Upper lobe of left lung (tissue), 4 donors: Measurements from ENCODE around the gene FCN3.

ENCODE experiments used
- EP300 ChIP-seq, 4 donors: sonication (generic); formaldehyde crosslinking; IDR thresholded peaks; one replicate each; pipeline ENCODE4 v1.5.1; 2017; ENCODE audit warnings: antibody characterized with exemption in 4 of 4, control low read depth in 2 of 4
- TF ChIP-seq, protein P1 (sequence below), 6 experiments: fragments of 450-650 bp in 4 of 6; fragments of 200-600 bp in 2 of 6; sonication (generic) in 2 of 6; IDR thresholded peaks; one replicate each; pipeline ENCODE4 v1.5.1; 2016 to 2019; ENCODE audit warnings: antibody characterized with exemption in 6 of 6

DNA sequence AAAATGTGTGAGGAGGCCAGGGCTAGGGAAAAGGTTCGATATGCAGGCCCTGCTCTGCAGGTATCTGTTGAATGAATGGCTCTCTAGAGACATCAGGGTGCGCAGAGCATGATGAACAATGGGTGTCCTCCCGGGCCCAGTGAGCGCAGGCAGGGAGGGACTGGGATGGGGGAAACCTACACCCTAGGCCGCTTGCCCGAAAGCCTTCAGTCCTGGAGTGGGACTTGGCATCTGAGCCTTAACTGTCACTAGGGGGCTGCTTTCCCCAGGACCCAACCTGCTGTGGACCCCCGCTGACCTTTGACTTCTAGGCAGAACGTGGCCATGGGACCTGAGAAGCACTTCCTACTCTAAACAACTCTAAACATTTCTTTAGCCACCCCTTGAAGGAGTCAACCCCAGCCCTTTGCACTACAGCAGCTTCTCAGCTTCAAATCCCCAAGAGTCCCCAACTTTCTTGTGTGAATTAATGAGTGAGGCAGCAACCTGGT lies 7.4 kb downstream of the FCN3 start:
- TF ChIP-seq, protein P1, sequence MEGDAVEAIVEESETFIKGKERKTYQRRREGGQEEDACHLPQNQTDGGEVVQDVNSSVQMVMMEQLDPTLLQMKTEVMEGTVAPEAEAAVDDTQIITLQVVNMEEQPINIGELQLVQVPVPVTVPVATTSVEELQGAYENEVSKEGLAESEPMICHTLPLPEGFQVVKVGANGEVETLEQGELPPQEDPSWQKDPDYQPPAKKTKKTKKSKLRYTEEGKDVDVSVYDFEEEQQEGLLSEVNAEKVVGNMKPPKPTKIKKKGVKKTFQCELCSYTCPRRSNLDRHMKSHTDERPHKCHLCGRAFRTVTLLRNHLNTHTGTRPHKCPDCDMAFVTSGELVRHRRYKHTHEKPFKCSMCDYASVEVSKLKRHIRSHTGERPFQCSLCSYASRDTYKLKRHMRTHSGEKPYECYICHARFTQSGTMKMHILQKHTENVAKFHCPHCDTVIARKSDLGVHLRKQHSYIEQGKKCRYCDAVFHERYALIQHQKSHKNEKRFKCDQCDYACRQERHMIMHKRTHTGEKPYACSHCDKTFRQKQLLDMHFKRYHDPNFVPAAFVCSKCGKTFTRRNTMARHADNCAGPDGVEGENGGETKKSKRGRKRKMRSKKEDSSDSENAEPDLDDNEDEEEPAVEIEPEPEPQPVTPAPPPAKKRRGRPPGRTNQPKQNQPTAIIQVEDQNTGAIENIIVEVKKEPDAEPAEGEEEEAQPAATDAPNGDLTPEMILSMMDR (IDR thresholded peaks at IDR 0.05), result no peak
- no peak for TF ChIP-seq EP300 (IDR thresholded peaks at IDR 0.05)
